K562 (cell line): ENCODE measurements around the gene COL23A1. TPM values are rescaled to one million over a fixed set of nuclear protein-coding genes. Genes with fewer than 3 reads are reported as not detected.

Experiments
- ATAC-seq: fragments of 200-7000 bp; cut with Tn5 transposase; 3 replicates; pipeline ENCODE4 v1.9.1; 2020; ENCODE audit warnings: moderate library complexity
- BruUV-seq: library from RNA; stranded (reverse); fragments of 400-500 nt; replicated peaks from 2 replicates; lab custom pipeline; 2021; lab: Mats Ljungman, UMichigan
- CTCF ChIA-PET: fragments of 300-600 bp; formaldehyde crosslinking; extraction: SDS; loops from one replicate; lab custom pipeline; 2021; ENCODE audit warnings: low intra/inter-chr PET ratio; lab: Yijun Ruan, JAX
- POLR2A ChIA-PET: fragments of 300-600, 350-650 bp; sonication (Branson Sonifier 250); formaldehyde crosslinking; extraction: SDS; loops from one replicate; lab custom pipeline; 2021; ENCODE audit warnings: antibody characterized with exemption, inconsistent platforms; lab: Yijun Ruan, JAX
- DNase-seq, 4 experiments: peaks; one replicate each; pipeline versions ENCODE4 v3.0.0 to v3.0.0-alpha.2; 2011 to 2018; ENCODE audit warnings: low spot score in 3 of 4, mixed read lengths in 3 of 4; ENCODE audit errors: extremely low read depth in 1 of 4
- FAIRE-seq: peaks from 2 replicates; lab custom pipeline; 2011; peaks lifted over from hg19 to GRCh38; lab: Jason Lieb, UNC
- H2AFZ ChIP-seq: 2 replicates; pipeline ENCODE4 v1.6.0; 2011; ENCODE audit warnings: low read depth, low read length, control low read depth, inconsistent platforms
- H3K27ac ChIP-seq: fragments of 200-600 bp; 3 replicates; pipeline ENCODE4 v1.8.0; 2011; ENCODE audit warnings: low read depth, mild to moderate bottlenecking, control low read depth, inconsistent platforms, low read length, moderate library complexity, mixed read lengths; ENCODE audit errors: extremely low read depth
- H3K27me3 ChIP-seq, 2 experiments: fragments of 300-600 bp in 1 of 2; 2 replicates in 1 of 2; 3 replicates in 1 of 2; pipeline versions ENCODE4 v1.6.0 to v1.8.0; 2011; ENCODE audit warnings: inconsistent platforms in 2 of 2, low read length in 2 of 2, mild to moderate bottlenecking in 1 of 2, mixed read lengths in 1 of 2, moderate library complexity in 1 of 2; ENCODE audit not compliant: control insufficient read depth in 2 of 2, insufficient read depth in 2 of 2
- H3K36me3 ChIP-seq: fragments of 300-600 bp; 3 replicates; pipeline ENCODE4 v1.8.0; 2011; ENCODE audit warnings: mild to moderate bottlenecking, low read length, inconsistent platforms; ENCODE audit not compliant: control insufficient read depth, insufficient read depth
- H3K4me1 ChIP-seq, 2 experiments: fragments of 200-600 bp in 1 of 2; replicated peaks in 1 of 2; 2 replicates in 1 of 2; 3 replicates in 1 of 2; pipeline versions ENCODE4 v1.5.1 to v1.8.0; 2011; ENCODE audit warnings: inconsistent platforms in 2 of 2, low read length in 2 of 2, mild to moderate bottlenecking in 1 of 2, mixed read lengths in 1 of 2, moderate library complexity in 1 of 2; ENCODE audit not compliant: control insufficient read depth in 2 of 2, insufficient read depth in 2 of 2
- H3K4me2 ChIP-seq: 2 replicates; pipeline ENCODE4 v1.6.1; 2011; ENCODE audit warnings: low read length, control low read depth, inconsistent platforms, mixed read lengths; ENCODE audit not compliant: insufficient read depth
- H3K4me3 ChIP-seq: fragments of 200-600 bp; sonication (generic), shearing (Covaris generic); 2 replicates; pipeline ENCODE4 v1.5.1; 2016; ENCODE audit warnings: control low read depth, inconsistent platforms
- H3K79me2 ChIP-seq: fragments of 200-600 bp; 3 replicates; pipeline ENCODE4 v1.8.0; 2011; ENCODE audit warnings: low read length, inconsistent platforms; ENCODE audit not compliant: control insufficient read depth, insufficient read depth
- H3K9ac ChIP-seq, 2 experiments: 2 replicates each; pipeline versions ENCODE4 v1.6.0 to v1.6.1; 2011; ENCODE audit warnings: low read depth in 2 of 2, low read length in 2 of 2, control low read depth in 1 of 2, inconsistent platforms in 1 of 2, mild to moderate bottlenecking in 1 of 2, mixed read lengths in 1 of 2; ENCODE audit not compliant: insufficient read depth in 1 of 2
- H3K9me1 ChIP-seq: one replicate; pipeline ENCODE4 v1.6.0; 2011; ENCODE audit warnings: inconsistent platforms, mild to moderate bottlenecking, low read length, moderate library complexity; ENCODE audit not compliant: control insufficient read depth, insufficient read depth
- H3K9me3 ChIP-seq: replicated peaks from 2 replicates; pipeline ENCODE4 v1.5.1; 2011; ENCODE audit warnings: low read depth, low read length, inconsistent platforms; ENCODE audit not compliant: control insufficient read depth, insufficient read depth
- H4K20me1 ChIP-seq: replicated peaks from 2 replicates; pipeline ENCODE4 v1.6.1; 2011; ENCODE audit warnings: low read length, inconsistent platforms, mixed read lengths; ENCODE audit not compliant: control insufficient read depth, insufficient read depth
- CHD2 ChIP-seq: IDR thresholded peaks from 2 replicates; pipeline ENCODE4 v1.6.1; 2011; ENCODE audit warnings: low read depth, low read length
- EP400 ChIP-seq: fragments of 450-650 bp; IDR thresholded peaks from 2 replicates; pipeline ENCODE4 v1.6.1; 2017; ENCODE audit warnings: antibody characterized with exemption, mild to moderate bottlenecking, moderate library complexity
- ILK ChIP-seq: fragments of 450-650 bp; IDR thresholded peaks from 2 replicates; pipeline ENCODE4 v1.6.1; 2016; ENCODE audit warnings: missing genetic modification characterization, low read depth, mild to moderate bottlenecking, missing compliant biosample characterization, moderate library complexity, borderline replicate concordance
- KDM1A ChIP-seq, 2 experiments: fragments of 450-650 bp; IDR thresholded peaks; 2 replicates each; pipeline ENCODE4 v1.6.1; 2016; ENCODE audit warnings: mild to moderate bottlenecking in 2 of 2
- PATZ1 ChIP-seq: fragments of 250-450 bp; sonication (Bioruptor Pico); IDR thresholded peaks from 2 replicates; pipeline ENCODE4 v1.5.0; 2020; ENCODE audit warnings: mild to moderate bottlenecking, borderline replicate concordance
- THAP7 ChIP-seq: fragments of 250-450 bp; sonication (Bioruptor Pico); IDR thresholded peaks from 2 replicates; pipeline ENCODE4 v1.5.0; 2021
- USF2 ChIP-seq: sonication (generic); formaldehyde crosslinking; IDR thresholded peaks from 2 replicates; pipeline ENCODE4 v1.5.0; 2020; ENCODE audit warnings: missing genetic modification reagents
- XRCC4 ChIP-seq: IDR thresholded peaks from one replicate; pipeline ENCODE4 v1.6.1; 2011; ENCODE audit not compliant: insufficient read depth, insufficient read length; ENCODE audit errors: extremely low read depth
- ZNF274 ChIP-seq: IDR thresholded peaks from 2 replicates; pipeline ENCODE4 v1.6.1; 2011; ENCODE audit warnings: low read depth, mild to moderate bottlenecking, low read length, moderate library complexity, borderline replicate concordance
- WGBS: fragments of 100-300 bp; shearing (Covaris generic); methylation state at CpG from one replicate; pipeline ENCODE4 v1.1.6; 2016; ENCODE audit warnings: low coverage, mixed read lengths; ENCODE audit not compliant: insufficient coverage; ENCODE audit errors: missing lambda C conversion rate; 5-methylcytosine and 5-hydroxymethylcytosine counted together
- in situ Hi-C: fragments of 300-500 bp; cut with MboI; formaldehyde crosslinking; loops from 4 replicates; pipeline ENCODE4 v1.15.0; 2018; ENCODE audit warnings: inconsistent platforms, mixed read lengths
- intact Hi-C: fragments of 100-400 bp; cut with micrococcal nuclease; formaldehyde crosslinking; loops from 2 replicates; pipeline ENCODE4 v1.14.2; 2022
- polyA plus RNA-seq, 8 experiments: library from polyadenylated mRNA; depleted of rRNA in 4 of 8; stranded (reverse) in 5 of 8; unstranded in 3 of 8; fragments of >200 nt; fragmentation: Nextera tagmentation in 2 of 8; fragmentation: Illumina TruSeq in 1 of 8; extraction: Ambion mirVana in 2 of 8; extraction: Trizol in 1 of 8; gene quantifications; 2 replicates each; pipeline versions ENCODE4 v1.2.1 to v1.2.3, GENCODE V29; 2011 to 2014; ENCODE audit warnings: inconsistent platforms in 1 of 8, missing spikeins in 1 of 8
- total RNA-seq, 7 experiments: library from RNA; depleted of rRNA in 6 of 7; stranded (reverse); fragments of >200 nt in 6 of 7; fragmentation: Illumina TruSeq in 2 of 7; extraction: Trizol in 2 of 7; gene quantifications; 2 replicates each; pipeline versions ENCODE4 v1.2.1 to v1.2.3, GENCODE V29; 2011 to 2021; ENCODE audit warnings: low replicate concordance in 1 of 7

The COL23A1 gene
- total and polyA plus RNA-seq, 9 of the 15 experiments (the other 6 are each of a cell fraction or from before 2014, with no cell fraction given) = 0.09 TPM; not detected in 8

DNA sequence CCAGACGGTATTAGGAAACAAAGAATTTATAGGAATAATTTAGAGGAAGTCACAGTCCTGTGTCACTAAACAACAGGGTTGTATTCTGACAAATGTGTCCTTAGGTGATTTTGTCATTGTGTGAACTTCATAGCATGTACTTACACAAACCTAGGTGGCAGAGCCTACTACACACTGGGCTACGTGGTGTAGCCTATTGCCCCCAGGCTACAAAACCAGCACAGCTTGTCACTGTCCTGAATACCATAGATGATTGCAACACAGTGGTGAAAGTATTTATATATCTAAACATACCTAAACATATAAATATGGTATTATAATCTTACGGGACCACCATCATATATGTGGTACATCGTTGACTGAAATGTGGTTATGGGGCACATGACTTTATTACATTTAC, 69.3 kb downstream of the COL23A1 start:
- no peaks in the 10 kb centered on the region for H3K4me1 ChIP-seq
- H3K9me1 ChIP-seq = no peaks in the 10 kb centered on the region
- H3K79me2 ChIP-seq = no peaks in the 10 kb centered on the region
- no peaks in the 10 kb centered on the region for H3K36me3 ChIP-seq
- DNase-seq = no peak
- H3K4me2 ChIP-seq = no peak overlapping the region
- in situ Hi-C loops = no loop called here
- peaks cover 11 to 43% of the 10 kb centered on the region in 2 experiments; a peak in 4 of 5 replicates for H3K27me3 ChIP-seq
- ChIA-PET CTCF (no interaction called here), POLR2A (interaction anchor here (1.0 kb wide), 1 partner anchor 12 kb away, joined by 3 read pairs; no protein-coding TSS in a partner anchor)
- BruUV-seq = no TSS peak
- TF ChIP-seq XRCC4 = no peak
- no peak for TF ChIP-seq KDM1A (IDR thresholded peaks at IDR 0.05)
- TF ChIP-seq USF2 = no peak
- TF ChIP-seq ZNF274 = no peak
- no peak for TF ChIP-seq ILK (tag)
- no peak for TF ChIP-seq THAP7 (CRISPR knock-in tag)
- no peak for TF ChIP-seq PATZ1 (CRISPR knock-in tag)
- no peak for TF ChIP-seq CHD2
- TF ChIP-seq EP400 = no peak
- 19% methylated on average over 4 of the region's 4 CpGs for WGBS
- intact Hi-C loops = no loop called here
- H3K4me3 ChIP-seq = no peak overlapping the region
- no peak overlapping the region for H3K27ac ChIP-seq
- no peak overlapping the region for H3K9ac ChIP-seq
- no peaks in the 10 kb centered on the region for H4K20me1 ChIP-seq
- no peak overlapping the region for H2AFZ ChIP-seq
- FAIRE-seq = no peak
- ATAC-seq = no peak
- H3K9me3 ChIP-seq = no peaks in the 10 kb centered on the region
